HEK293 (cell line): ENCODE measurements around the gene ZNF555.

ENCODE experiments used
- BCL11A ChIP-seq: fragments of 450-650 bp; formaldehyde crosslinking; IDR thresholded peaks from 2 replicates; pipeline ENCODE4 v1.5.1; 2016; ENCODE audit warnings: low read depth, missing biosample characterization, missing genetic modification characterization
- BCL11B ChIP-seq: fragments of 450-650 bp; formaldehyde crosslinking; IDR thresholded peaks from 2 replicates; pipeline ENCODE4 v1.5.1; 2016; ENCODE audit warnings: low read depth, missing biosample characterization, missing genetic modification characterization
- GFI1B ChIP-seq: fragments of 450-650 bp; formaldehyde crosslinking; IDR thresholded peaks from 2 replicates; pipeline ENCODE4 v1.5.1; 2016; ENCODE audit warnings: missing biosample characterization, missing genetic modification characterization
- KLF1 ChIP-seq: fragments of 450-650 bp; formaldehyde crosslinking; IDR thresholded peaks from 2 replicates; pipeline ENCODE4 v1.5.1; 2016; ENCODE audit warnings: missing biosample characterization, missing genetic modification characterization
- KLF10 ChIP-seq: fragments of 450-650 bp; IDR thresholded peaks from 2 replicates; pipeline ENCODE4 v1.5.1; 2018; ENCODE audit warnings: missing biosample characterization, mild to moderate bottlenecking, missing genetic modification characterization
- KLF16 ChIP-seq: fragments of 450-650 bp; formaldehyde crosslinking; IDR thresholded peaks from 2 replicates; pipeline ENCODE4 v1.5.1; 2017; ENCODE audit warnings: missing biosample characterization, missing genetic modification characterization
- KLF8 ChIP-seq: fragments of 450-650 bp; formaldehyde crosslinking; IDR thresholded peaks from 2 replicates; pipeline ENCODE4 v1.5.1; 2016; ENCODE audit warnings: missing biosample characterization, missing genetic modification characterization
- KLF9 ChIP-seq: fragments of 450-650 bp; formaldehyde crosslinking; IDR thresholded peaks from 2 replicates; pipeline ENCODE4 v1.5.1; 2016; ENCODE audit warnings: missing biosample characterization, missing genetic modification characterization, low read depth
- SP3 ChIP-seq: fragments of 450-650 bp; formaldehyde crosslinking; IDR thresholded peaks from 2 replicates; pipeline ENCODE4 v1.5.1; 2016; ENCODE audit warnings: missing biosample characterization, missing genetic modification characterization
- ZBTB20 ChIP-seq: fragments of 450-650 bp; formaldehyde crosslinking; IDR thresholded peaks from 2 replicates; pipeline ENCODE4 v1.5.1; 2016; ENCODE audit warnings: missing biosample characterization, missing genetic modification characterization
- ZBTB8A ChIP-seq: fragments of 450-650 bp; formaldehyde crosslinking; IDR thresholded peaks from 2 replicates; pipeline ENCODE4 v1.5.1; 2016; ENCODE audit warnings: missing biosample characterization, missing genetic modification characterization
- ZEB2 ChIP-seq: fragments of 450-650 bp; formaldehyde crosslinking; IDR thresholded peaks from 2 replicates; pipeline ENCODE4 v1.5.1; 2016; ENCODE audit warnings: missing biosample characterization, missing genetic modification characterization
- ZFHX2 ChIP-seq: fragments of 450-650 bp; formaldehyde crosslinking; conservative IDR thresholded peaks from 2 replicates; pipeline ENCODE4 v1.5.1; 2016; ENCODE audit warnings: missing biosample characterization, missing genetic modification characterization
- ZNF146 ChIP-seq: fragments of 450-650 bp; formaldehyde crosslinking; IDR thresholded peaks from 2 replicates; pipeline ENCODE4 v1.5.1; 2016; ENCODE audit warnings: missing biosample characterization, missing genetic modification characterization
- ZNF157 ChIP-seq: fragments of 450-650 bp; formaldehyde crosslinking; IDR thresholded peaks from 2 replicates; pipeline ENCODE4 v1.5.1; 2016; ENCODE audit warnings: missing biosample characterization, missing genetic modification characterization
- ZNF24 ChIP-seq: fragments of 450-650 bp; formaldehyde crosslinking; IDR thresholded peaks from 2 replicates; pipeline ENCODE4 v1.5.1; 2016; ENCODE audit warnings: missing biosample characterization, missing genetic modification characterization
- ZNF629 ChIP-seq: fragments of 450-650 bp; formaldehyde crosslinking; IDR thresholded peaks from 2 replicates; pipeline ENCODE4 v1.5.1; 2017; ENCODE audit warnings: missing biosample characterization, missing genetic modification characterization
- ZNF768 ChIP-seq: fragments of 450-650 bp; formaldehyde crosslinking; IDR thresholded peaks from 2 replicates; pipeline ENCODE4 v1.5.1; 2018; ENCODE audit warnings: missing biosample characterization, mild to moderate bottlenecking, missing genetic modification characterization
- ZNF777 ChIP-seq: fragments of 450-650 bp; formaldehyde crosslinking; IDR thresholded peaks from 2 replicates; pipeline ENCODE4 v1.5.1; 2017; ENCODE audit warnings: missing biosample characterization, missing genetic modification characterization, borderline replicate concordance
- ZNF792 ChIP-seq: fragments of 450-650 bp; formaldehyde crosslinking; IDR thresholded peaks from 2 replicates; pipeline ENCODE4 v1.5.1; 2016; ENCODE audit warnings: missing biosample characterization, missing genetic modification characterization
- ZNF837 ChIP-seq: fragments of 450-650 bp; formaldehyde crosslinking; IDR thresholded peaks from 2 replicates; pipeline ENCODE4 v1.5.1; 2016; ENCODE audit warnings: missing biosample characterization, missing genetic modification characterization
- TF ChIP-seq, protein P1 (sequence below): fragments of 450-650 bp; formaldehyde crosslinking; conservative IDR thresholded peaks from 2 replicates; pipeline ENCODE4 v1.5.1; 2016; ENCODE audit warnings: low read depth, missing biosample characterization, missing genetic modification characterization
- TF ChIP-seq, protein P2 (sequence below): fragments of 450-650 bp; formaldehyde crosslinking; IDR thresholded peaks from 2 replicates; pipeline ENCODE4 v1.5.1; 2016; ENCODE audit warnings: missing biosample characterization, missing genetic modification characterization, low read depth
- TF ChIP-seq, protein P3 (sequence below): fragments of 450-650 bp; formaldehyde crosslinking; IDR thresholded peaks from 2 replicates; pipeline ENCODE4 v1.5.1; 2016; ENCODE audit warnings: missing biosample characterization, missing genetic modification characterization
- TF ChIP-seq, protein P4 (sequence below): fragments of 450-650 bp; formaldehyde crosslinking; IDR thresholded peaks from 2 replicates; pipeline ENCODE4 v1.5.1; 2017; ENCODE audit warnings: missing biosample characterization, mild to moderate bottlenecking, missing genetic modification characterization, moderate library complexity
- TF ChIP-seq, protein P5 (sequence below): fragments of 450-650 bp; formaldehyde crosslinking; IDR thresholded peaks from 2 replicates; pipeline ENCODE4 v1.5.1; 2016; ENCODE audit warnings: missing biosample characterization, missing genetic modification characterization
- TF ChIP-seq, protein P6 (sequence below): fragments of 450-650 bp; formaldehyde crosslinking; IDR thresholded peaks from 2 replicates; pipeline ENCODE4 v1.5.1; 2016; ENCODE audit warnings: missing biosample characterization, missing genetic modification characterization

The ZNF555 gene

DNA sequence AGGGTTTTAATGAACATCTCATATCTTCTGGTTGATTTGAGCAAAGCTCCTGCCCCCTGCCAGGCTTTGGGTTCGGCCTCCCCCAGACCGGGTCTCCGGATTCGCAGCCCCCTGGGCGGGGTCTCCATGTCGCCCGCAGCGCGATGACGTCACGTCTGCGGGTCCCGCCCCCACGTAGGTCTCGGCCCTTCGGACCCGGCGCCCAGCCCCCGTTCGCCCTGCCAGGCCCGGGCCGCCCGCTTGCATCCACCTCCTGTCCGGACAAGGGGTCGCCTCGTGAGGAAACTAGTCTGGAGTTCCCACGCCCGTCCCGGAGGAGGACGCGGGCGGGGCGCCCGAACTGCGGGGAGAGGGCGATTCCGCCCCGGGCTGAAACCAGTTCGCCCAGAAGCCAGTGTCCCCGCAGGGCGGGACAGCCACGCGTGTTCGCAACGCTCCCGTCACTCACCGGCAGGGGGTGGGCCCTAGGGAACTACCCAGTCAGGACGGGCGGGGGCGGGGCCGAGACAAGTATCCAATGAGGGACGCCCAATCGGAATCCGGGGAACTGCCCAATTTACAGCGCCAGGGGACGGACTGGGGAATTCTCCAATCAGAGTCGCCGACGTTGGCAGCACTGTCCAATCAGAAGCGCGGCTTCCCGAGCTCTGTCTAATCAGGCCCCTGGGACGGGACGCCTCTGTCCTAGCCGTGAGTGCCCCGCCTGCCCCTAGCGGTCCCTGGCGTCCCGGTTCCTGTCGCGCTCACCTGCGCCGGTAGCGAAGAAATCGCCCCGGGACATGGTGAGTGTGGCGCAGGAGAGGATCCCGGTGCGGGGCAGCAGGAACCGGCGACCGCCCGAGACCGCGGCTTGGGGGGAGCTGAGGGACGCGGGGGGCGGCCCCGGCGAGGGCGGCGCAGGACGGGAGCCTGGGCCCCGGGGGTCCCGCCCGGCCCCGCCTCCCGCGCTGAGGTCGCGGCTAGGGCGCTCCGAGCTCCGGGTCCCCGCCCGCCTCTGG, at the start of gene ZNF555 (continued):
- TF ChIP-seq ZNF629 (tag by site-specific recombination) (peak; percentile 92), ZNF768 (tag by site-specific recombination) (no peak), ZNF146 (tag by site-specific recombination) (peak; percentile 63; the same call in 1 of the 2 replicates), ZNF837 (tag by site-specific recombination) (peak; percentile 58; the same call in 1 of the 2 replicates), BCL11A (tag by site-specific recombination) (0 out of 2 replicates have a peak, but pooled peaks have one; percentile 30), ZEB2 (peak; percentile 95), ZNF792 (0 out of 2 replicates have a peak, but pooled peaks have one; percentile 46), GFI1B (tag by site-specific recombination) (0 out of 2 replicates have a peak, but pooled peaks have one; percentile 27), ZBTB8A (tag by site-specific recombination) (peak; percentile 98), KLF16 (tag by site-specific recombination) (peak; percentile 94), ZBTB20 (tag by site-specific recombination) (peak; percentile 79; the same call in 1 of the 2 replicates), ZFHX2 (peak; percentile 67), SP3 (tag by site-specific recombination) (peak; percentile 89), KLF10 (tag by site-specific recombination) (no peak; the same call in none of the 2 replicates), ZNF24 (peak; percentile 60; the same call in 1 of the 2 replicates), ZNF157 (tag by site-specific recombination) (0 out of 2 replicates have a peak, but pooled peaks have one; percentile 40), KLF1 (peak; percentile 79; the same call in 1 of the 2 replicates), BCL11B (tag by site-specific recombination) (peak; percentile 90), KLF9 (tag by site-specific recombination) (peak; percentile 75), KLF8 (tag by site-specific recombination) (peak; percentile 87), ZNF777 (peak; percentile 68; the same call in 1 of the 2 replicates)
- TF ChIP-seq, protein P1, sequence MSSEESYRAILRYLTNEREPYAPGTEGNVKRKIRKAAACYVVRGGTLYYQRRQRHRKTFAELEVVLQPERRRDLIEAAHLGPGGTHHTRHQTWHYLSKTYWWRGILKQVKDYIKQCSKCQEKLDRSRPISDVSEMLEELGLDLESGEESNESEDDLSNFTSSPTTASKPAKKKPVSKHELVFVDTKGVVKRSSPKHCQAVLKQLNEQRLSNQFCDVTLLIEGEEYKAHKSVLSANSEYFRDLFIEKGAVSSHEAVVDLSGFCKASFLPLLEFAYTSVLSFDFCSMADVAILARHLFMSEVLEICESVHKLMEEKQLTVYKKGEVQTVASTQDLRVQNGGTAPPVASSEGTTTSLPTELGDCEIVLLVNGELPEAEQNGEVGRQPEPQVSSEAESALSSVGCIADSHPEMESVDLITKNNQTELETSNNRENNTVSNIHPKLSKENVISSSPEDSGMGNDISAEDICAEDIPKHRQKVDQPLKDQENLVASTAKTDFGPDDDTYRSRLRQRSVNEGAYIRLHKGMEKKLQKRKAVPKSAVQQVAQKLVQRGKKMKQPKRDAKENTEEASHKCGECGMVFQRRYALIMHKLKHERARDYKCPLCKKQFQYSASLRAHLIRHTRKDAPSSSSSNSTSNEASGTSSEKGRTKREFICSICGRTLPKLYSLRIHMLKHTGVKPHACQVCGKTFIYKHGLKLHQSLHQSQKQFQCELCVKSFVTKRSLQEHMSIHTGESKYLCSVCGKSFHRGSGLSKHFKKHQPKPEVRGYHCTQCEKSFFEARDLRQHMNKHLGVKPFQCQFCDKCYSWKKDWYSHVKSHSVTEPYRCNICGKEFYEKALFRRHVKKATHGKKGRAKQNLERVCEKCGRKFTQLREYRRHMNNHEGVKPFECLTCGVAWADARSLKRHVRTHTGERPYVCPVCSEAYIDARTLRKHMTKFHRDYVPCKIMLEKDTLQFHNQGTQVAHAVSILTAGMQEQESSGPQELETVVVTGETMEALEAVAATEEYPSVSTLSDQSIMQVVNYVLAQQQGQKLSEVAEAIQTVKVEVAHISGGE (tag by site-specific recombination), result peak; percentile 44
- TF ChIP-seq, protein P2, sequence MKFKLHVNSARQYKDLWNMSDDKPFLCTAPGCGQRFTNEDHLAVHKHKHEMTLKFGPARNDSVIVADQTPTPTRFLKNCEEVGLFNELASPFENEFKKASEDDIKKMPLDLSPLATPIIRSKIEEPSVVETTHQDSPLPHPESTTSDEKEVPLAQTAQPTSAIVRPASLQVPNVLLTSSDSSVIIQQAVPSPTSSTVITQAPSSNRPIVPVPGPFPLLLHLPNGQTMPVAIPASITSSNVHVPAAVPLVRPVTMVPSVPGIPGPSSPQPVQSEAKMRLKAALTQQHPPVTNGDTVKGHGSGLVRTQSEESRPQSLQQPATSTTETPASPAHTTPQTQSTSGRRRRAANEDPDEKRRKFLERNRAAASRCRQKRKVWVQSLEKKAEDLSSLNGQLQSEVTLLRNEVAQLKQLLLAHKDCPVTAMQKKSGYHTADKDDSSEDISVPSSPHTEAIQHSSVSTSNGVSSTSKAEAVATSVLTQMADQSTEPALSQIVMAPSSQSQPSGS (tag by site-specific recombination), result peak; percentile 97
- TF ChIP-seq, protein P3, sequence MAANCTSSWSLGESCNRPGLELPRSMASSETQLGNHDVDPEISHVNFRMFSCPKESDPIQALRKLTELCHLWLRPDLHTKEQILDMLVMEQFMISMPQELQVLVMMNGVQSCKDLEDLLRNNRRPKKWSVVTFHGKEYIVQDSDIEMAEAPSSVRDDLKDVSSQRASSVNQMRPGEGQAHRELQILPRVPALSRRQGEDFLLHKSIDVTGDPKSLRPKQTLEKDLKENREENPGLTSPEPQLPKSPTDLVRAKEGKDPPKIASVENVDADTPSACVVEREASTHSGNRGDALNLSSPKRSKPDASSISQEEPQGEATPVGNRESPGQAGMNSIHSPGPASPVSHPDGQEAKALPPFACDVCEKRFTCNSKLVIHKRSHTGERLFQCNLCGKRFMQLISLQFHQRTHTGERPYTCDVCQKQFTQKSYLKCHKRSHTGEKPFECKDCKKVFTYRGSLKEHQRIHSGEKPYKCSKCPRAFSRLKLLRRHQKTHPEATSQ, result peak; percentile 94; the same call in 1 of the 2 replicates
- TF ChIP-seq, protein P4, sequence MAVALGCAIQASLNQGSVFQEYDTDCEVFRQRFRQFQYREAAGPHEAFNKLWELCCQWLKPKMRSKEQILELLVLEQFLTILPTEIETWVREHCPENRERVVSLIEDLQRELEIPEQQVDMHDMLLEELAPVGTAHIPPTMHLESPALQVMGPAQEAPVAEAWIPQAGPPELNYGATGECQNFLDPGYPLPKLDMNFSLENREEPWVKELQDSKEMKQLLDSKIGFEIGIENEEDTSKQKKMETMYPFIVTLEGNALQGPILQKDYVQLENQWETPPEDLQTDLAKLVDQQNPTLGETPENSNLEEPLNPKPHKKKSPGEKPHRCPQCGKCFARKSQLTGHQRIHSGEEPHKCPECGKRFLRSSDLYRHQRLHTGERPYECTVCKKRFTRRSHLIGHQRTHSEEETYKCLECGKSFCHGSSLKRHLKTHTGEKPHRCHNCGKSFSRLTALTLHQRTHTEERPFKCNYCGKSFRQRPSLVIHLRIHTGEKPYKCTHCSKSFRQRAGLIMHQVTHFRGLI (tag by site-specific recombination), result 0 out of 2 replicates have a peak, but pooled peaks have one; percentile 44
- TF ChIP-seq, protein P5, sequence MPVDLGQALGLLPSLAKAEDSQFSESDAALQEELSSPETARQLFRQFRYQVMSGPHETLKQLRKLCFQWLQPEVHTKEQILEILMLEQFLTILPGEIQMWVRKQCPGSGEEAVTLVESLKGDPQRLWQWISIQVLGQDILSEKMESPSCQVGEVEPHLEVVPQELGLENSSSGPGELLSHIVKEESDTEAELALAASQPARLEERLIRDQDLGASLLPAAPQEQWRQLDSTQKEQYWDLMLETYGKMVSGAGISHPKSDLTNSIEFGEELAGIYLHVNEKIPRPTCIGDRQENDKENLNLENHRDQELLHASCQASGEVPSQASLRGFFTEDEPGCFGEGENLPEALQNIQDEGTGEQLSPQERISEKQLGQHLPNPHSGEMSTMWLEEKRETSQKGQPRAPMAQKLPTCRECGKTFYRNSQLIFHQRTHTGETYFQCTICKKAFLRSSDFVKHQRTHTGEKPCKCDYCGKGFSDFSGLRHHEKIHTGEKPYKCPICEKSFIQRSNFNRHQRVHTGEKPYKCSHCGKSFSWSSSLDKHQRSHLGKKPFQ (tag by site-specific recombination), result no peak
- TF ChIP-seq, protein P6, sequence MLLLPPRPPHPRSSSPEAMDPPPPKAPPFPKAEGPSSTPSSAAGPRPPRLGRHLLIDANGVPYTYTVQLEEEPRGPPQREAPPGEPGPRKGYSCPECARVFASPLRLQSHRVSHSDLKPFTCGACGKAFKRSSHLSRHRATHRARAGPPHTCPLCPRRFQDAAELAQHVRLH (tag by site-specific recombination), result peak; percentile 72
